MCF 10A (cell line): ENCODE measurements around the gene AGO1. TPM values are rescaled to one million over a fixed set of nuclear protein-coding genes. Genes with fewer than 3 reads are reported as not detected.

ENCODE experiments used
- BruUV-seq: library from RNA; stranded (reverse); fragments of 400-500 nt; replicated peaks from 2 replicates; lab custom pipeline; 2021; lab: Mats Ljungman, UMichigan
- CTCF ChIA-PET: fragments of 300-600 bp; sonication (Branson Sonifier 250); formaldehyde crosslinking; extraction: SDS; loops from one replicate; lab custom pipeline; 2021; ENCODE audit warnings: antibody characterized with exemption, inconsistent platforms; lab: Yijun Ruan, JAX
- POLR2A ChIA-PET: fragments of 300-600, 350-650 bp; sonication (Branson Sonifier 250); formaldehyde crosslinking; extraction: SDS; loops from one replicate; lab custom pipeline; 2020; ENCODE audit warnings: antibody characterized with exemption, inconsistent platforms; lab: Yijun Ruan, JAX
- DNase-seq: peaks from one replicate; pipeline ENCODE4 v3.0.0-alpha.2; 2018; ENCODE audit not compliant: unreplicated experiment
- H3K27ac Mint-ChIP-seq: one replicate; pipeline ENCODE4 v1.8.0; 2022; ENCODE audit warnings: mild to moderate bottlenecking, low read depth, mixed read lengths; ENCODE audit not compliant: unreplicated experiment
- H3K27me3 Mint-ChIP-seq: one replicate; pipeline ENCODE4 v1.8.0; 2022; ENCODE audit warnings: mixed read lengths; ENCODE audit not compliant: insufficient read depth, unreplicated experiment
- H3K36me3 Mint-ChIP-seq: one replicate; pipeline ENCODE4 v1.8.0; 2022; ENCODE audit warnings: mild to moderate bottlenecking, moderate library complexity, mixed read lengths; ENCODE audit not compliant: insufficient read depth, unreplicated experiment
- H3K4me1 Mint-ChIP-seq: one replicate; pipeline ENCODE4 v1.8.0; 2022; ENCODE audit warnings: mixed read lengths; ENCODE audit not compliant: insufficient read depth, unreplicated experiment
- H3K4me3 Mint-ChIP-seq: one replicate; pipeline ENCODE4 v1.8.0; 2022; ENCODE audit warnings: mild to moderate bottlenecking, moderate library complexity, mixed read lengths; ENCODE audit not compliant: unreplicated experiment
- H3K9me3 Mint-ChIP-seq: one replicate; pipeline ENCODE4 v1.8.0; 2022; ENCODE audit warnings: mixed read lengths; ENCODE audit not compliant: unreplicated experiment
- intact Hi-C: fragments of 100-400 bp; cut with micrococcal nuclease; formaldehyde crosslinking; loops from 2 replicates; pipeline ENCODE4 v1.14.1; 2022
- total RNA-seq: library from RNA; stranded (reverse); gene quantifications from 2 replicates; pipeline ENCODE4 v1.2.3, GENCODE V29; 2022
- TF ChIP-seq, protein P1 (sequence below): fragments of 200-600 bp; IDR thresholded peaks from one replicate; pipeline ENCODE4 v1.8.0; 2022; ENCODE audit warnings: antibody characterized with exemption, mild to moderate bottlenecking; ENCODE audit not compliant: unreplicated experiment

AGO1 gene
- total RNA-seq, 1 experiment from 2014 or later, result 13.5 TPM

- TF ChIP-seq, protein P1, sequence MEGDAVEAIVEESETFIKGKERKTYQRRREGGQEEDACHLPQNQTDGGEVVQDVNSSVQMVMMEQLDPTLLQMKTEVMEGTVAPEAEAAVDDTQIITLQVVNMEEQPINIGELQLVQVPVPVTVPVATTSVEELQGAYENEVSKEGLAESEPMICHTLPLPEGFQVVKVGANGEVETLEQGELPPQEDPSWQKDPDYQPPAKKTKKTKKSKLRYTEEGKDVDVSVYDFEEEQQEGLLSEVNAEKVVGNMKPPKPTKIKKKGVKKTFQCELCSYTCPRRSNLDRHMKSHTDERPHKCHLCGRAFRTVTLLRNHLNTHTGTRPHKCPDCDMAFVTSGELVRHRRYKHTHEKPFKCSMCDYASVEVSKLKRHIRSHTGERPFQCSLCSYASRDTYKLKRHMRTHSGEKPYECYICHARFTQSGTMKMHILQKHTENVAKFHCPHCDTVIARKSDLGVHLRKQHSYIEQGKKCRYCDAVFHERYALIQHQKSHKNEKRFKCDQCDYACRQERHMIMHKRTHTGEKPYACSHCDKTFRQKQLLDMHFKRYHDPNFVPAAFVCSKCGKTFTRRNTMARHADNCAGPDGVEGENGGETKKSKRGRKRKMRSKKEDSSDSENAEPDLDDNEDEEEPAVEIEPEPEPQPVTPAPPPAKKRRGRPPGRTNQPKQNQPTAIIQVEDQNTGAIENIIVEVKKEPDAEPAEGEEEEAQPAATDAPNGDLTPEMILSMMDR, result no peak
- POLR2A ChIA-PET, result interaction anchor here (0.5 kb wide), 1 partner anchor 75 kb away, joined by 3 read pairs; no protein-coding TSS in a partner anchor
- Mint-ChIP-seq H3K27me3 (no peaks in the 10 kb centered on the region), H3K27ac (no peak overlapping the region), H3K36me3 (peaks cover 34% of the 10 kb centered on the region), H3K4me1 (no peaks in the 10 kb centered on the region), H3K4me3 (no peak overlapping the region), H3K9me3 (no peaks in the 10 kb centered on the region)
- intact Hi-C loops, result no loop called here
- DNase-seq, result no peak
- BruUV-seq, result no TSS peak
- CTCF ChIA-PET, result no interaction called here
These were observed 30.8 kb upstream of the AGO1 start for GRCh38 chr1:35852241-35852640.

DNA sequence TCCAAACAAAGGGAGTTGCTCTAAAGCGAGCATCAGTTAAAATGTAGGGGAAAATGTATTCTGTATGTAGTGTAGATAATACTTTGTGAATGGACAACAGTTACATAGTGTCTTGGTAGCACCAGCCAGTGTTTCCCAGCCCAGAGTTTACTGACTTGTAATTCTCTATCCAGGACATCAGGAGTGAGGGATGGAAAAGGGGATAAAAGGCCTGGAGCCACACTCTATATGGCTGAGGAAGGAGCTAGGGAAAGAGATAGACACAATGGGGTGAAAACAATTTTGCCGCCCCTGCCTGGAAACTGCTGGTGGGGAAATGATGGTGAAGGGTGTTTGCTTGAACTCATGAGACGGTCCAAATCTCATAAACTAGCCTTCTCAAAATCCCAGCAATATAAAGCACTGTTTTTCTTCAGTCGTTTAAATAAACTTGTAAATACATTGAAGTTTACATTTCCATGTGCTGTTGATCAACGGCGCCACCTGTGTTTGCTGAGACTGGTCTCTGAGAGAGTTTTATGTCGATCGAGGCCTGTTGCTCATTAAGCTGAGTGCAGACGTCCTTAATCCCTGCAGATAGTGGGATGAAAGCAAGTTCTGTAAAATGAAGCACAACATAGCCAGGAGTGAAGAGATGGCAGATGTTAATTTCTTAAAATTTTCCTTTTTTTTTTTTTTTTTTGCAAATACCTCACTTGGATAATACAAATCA, 27.9 kb upstream of the AGO1 start:
- Mint-ChIP-seq H3K27me3 (no peaks in the 10 kb centered on the region), H3K4me1 (no peaks in the 10 kb centered on the region), H3K27ac (no peak overlapping the region), H3K4me3 (no peak overlapping the region), H3K36me3 (peaks cover 34% of the 10 kb centered on the region), H3K9me3 (no peaks in the 10 kb centered on the region)
- no peak for DNase-seq
- CTCF ChIA-PET, result interaction anchor here (1.4 kb wide), 1 partner anchor 28 kb away, joined by 3 read pairs; the partner anchor contains the start of gene AGO1
- BruUV-seq, result no TSS peak
- TF ChIP-seq, protein P1, result no peak
- intact Hi-C loops, result no loop called here
- POLR2A ChIA-PET, result no interaction called here

DNA sequence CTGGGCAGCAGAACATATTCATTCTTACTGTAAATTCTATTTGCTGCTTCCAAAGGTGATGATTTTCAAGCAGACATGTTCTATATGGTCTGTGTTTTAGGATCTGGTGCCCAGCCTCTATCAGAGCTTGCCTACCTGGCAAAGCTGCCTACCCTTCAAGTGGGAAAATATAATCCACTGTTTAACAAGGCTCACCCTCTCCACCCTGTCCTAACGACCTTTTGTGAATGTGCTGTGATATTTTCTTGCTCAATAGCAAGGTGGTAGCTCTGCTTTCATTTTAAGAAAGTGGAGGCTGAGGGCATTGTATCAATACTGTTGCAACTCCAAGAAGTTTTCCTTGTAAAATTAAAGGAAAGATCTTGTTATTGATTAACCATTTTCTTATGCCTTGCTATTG, 26.0 kb upstream of the AGO1 start:
- Mint-ChIP-seq H3K4me3 (no peak overlapping the region), H3K36me3 (peaks cover 20% of the 10 kb centered on the region), H3K27me3 (no peaks in the 10 kb centered on the region), H3K9me3 (no peaks in the 10 kb centered on the region), H3K27ac (no peak overlapping the region), H3K4me1 (no peaks in the 10 kb centered on the region)
- POLR2A ChIA-PET, result interaction anchor here (1.1 kb wide), 1 partner anchor 26 kb away, joined by 3 read pairs; the partner anchor contains the start of gene AGO1
- CTCF ChIA-PET, result interaction anchor here (0.7 to 1.4 kb wide), 2 partner anchors 26 to 49 kb away, joined by 3 read pairs; partner anchors contain the start of gene AGO1
- no peak for DNase-seq
- TF ChIP-seq, protein P1, result no peak
- BruUV-seq, result no TSS peak
- intact Hi-C loops, result no loop called here

GRCh38 chr1:35857830-35858229, 25.2 kb upstream of the AGO1 start:
- ChIA-PET CTCF (interaction anchor here (0.5 to 0.6 kb wide), 3 partner anchors 14 to 60 kb away, joined by 3 to 5 read pairs (median 4); no protein-coding TSS in a partner anchor), POLR2A (no interaction called here)
- Mint-ChIP-seq H3K27ac (no peak overlapping the region), H3K9me3 (no peaks in the 10 kb centered on the region), H3K36me3 (peaks cover 13% of the 10 kb centered on the region), H3K4me3 (no peak overlapping the region), H3K4me1 (no peaks in the 10 kb centered on the region), H3K27me3 (no peaks in the 10 kb centered on the region)
- TF ChIP-seq, protein P1, result no peak
- peak; percentile 18 for DNase-seq
- intact Hi-C loops, result no loop called here
- BruUV-seq, result no TSS peak
